ENCODE results near the gene MYH11.

DNA sequence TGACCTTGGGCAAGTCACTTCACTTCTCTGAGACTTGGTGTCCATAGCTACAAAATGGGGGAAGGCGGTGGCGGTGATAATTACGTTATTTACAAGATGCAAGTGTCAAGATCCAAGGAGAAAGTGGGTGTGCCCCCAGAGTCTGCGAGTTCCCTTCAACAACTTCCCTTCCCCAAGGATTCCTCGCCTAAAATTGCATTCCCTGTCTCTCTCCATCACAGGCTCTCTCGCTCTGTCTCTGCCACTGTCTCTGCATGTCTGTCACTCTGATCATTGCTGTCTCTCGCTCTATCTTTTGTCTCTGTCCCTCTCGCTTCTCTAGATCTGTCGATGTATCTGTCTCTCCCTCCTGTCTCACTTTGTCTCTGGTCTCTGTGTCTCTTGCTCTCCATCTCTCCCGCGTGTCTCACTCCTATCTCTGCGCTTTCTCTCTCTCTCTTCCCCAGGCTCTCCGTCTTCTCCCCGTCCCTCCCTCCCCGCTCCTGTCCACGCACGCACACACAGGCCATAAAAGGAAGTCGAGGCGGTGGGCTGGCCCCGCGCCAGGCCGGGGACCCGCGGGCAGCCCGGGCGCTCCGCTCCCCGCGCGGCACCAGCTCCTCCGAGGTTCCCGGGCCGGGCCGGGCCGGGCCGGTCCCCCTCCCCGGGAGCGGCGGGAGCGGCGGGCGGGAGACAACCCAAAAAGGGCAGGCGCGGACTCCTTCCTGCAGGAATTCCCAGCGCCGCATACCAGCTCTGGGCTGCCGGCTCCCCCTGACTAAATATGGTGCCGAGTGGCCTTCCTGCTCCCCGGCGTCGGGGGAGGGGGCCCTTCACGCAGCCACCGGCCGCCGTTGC lies 1.1 kb upstream of the MYH11 start:
- TF ChIP-seq POLR2A (IDR thresholded peaks at IDR 0.05; ENCODE audit: low read length) = no peak
- TF ChIP-seq GATA1 (IDR thresholded peaks at IDR 0.05; ENCODE audit: low read depth, low read length) = no peak
